Measurements from ENCODE around the gene MYLK2.

The MYLK2 gene

DNA sequence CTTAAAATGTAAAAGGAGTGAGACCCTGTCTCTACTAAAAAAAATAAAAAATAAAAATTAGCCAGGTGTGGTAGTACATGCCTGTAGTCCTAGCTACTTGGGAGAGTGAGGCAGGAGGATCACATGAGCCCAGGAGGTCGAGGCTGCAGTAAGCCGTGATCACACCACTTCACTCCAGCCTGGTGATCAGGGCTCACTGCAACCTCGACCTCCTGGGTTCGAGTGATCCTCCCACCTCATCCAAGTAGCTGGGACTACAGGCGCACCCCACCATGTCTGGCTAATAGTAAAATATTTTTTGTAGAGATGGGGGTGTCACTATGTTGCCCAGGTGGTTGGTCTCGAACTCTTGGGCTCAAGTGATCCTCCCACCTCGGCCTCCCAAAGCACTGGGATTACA lies 34.3 kb downstream of the MYLK2 start:
- no peak for DNase-seq (ENCODE audit: low read depth in 2 of 2)

DNA sequence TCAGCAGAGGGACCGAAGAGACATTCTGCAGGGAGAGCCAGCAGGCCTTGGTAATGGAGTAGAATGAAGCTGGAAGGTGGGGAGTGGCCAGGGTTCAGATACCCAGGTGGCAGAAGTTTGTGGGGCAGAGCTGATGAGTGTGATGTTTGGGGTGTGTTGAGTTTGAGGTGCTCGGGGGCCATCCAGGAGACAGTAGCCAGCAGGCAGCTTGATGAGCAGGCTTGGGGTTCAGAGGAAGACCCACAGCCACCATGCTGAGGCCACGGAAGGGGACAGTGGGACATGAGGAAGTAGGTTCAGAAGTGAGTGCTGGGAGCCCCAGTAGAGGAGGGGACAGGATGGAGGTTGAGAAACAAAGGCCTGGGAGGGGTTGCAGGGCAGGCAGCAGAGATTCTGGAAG lies 37.4 kb downstream of the MYLK2 start:
- no peak for DNase-seq (ENCODE audit: low read depth in 2 of 2)

DNA sequence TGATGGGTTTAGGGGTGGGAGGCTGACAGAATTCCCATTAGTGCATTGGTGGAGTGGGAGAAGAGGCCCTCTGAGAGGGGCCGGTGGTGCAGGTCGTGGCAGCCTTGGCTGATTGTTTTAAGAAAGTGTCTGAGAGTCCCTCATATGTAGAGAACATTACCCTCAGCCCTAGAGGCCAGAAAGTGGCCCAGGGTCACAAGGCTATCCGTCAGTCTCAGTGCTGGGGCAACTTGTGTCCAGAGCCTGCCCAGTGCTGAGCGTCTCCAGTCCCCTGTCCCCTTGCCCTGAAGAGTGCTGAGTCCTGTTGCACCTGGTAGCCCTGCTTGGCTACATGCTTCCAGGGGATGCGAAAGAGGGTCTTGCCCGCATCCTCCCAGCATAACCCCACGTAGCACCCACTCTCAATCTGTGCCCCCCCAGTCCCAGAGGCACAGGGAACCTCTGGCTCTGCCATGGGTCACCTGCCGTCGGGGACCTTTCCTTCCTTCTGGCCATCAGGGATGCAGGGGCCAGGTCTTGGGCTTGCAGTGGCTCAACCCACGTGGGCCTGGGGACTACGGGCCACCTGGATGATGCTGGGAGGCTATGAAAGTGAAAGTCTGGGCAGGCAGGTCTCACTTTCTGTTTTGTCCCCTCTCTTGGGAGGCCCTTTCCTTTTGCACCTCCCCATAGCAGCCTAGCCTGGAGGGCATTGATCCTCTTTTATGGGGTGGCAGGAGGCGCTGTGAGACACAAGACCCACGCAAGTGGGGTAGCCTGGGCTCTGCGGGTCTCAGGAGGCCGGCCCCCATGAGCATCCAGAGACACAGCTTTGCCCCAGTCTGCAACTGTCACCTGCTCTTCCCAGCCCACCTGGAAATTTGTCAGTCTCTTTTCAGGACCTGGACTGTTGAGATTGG lies 39.0 kb downstream of the MYLK2 start:
- no peak for DNase-seq (ENCODE audit: low read depth in 2 of 2)

DNA sequence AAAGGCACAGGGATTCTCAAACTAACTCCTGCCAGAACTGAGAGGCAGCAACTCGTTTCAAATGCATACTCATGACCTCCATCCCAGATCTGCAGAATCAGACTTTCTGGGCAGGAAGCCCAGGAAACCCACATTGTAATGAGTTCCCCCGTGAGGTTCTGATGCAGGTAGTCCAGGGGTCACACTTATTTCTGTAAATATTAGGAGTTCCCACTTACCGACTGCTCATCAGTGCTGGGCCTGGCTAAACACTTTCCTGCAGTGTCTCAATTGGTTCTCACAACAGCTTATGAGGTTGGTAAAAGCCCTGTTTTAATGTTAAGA lies 39.6 kb downstream of the MYLK2 start:
- DNase-seq (ENCODE audit: low read depth in 2 of 2), result no peak

DNA sequence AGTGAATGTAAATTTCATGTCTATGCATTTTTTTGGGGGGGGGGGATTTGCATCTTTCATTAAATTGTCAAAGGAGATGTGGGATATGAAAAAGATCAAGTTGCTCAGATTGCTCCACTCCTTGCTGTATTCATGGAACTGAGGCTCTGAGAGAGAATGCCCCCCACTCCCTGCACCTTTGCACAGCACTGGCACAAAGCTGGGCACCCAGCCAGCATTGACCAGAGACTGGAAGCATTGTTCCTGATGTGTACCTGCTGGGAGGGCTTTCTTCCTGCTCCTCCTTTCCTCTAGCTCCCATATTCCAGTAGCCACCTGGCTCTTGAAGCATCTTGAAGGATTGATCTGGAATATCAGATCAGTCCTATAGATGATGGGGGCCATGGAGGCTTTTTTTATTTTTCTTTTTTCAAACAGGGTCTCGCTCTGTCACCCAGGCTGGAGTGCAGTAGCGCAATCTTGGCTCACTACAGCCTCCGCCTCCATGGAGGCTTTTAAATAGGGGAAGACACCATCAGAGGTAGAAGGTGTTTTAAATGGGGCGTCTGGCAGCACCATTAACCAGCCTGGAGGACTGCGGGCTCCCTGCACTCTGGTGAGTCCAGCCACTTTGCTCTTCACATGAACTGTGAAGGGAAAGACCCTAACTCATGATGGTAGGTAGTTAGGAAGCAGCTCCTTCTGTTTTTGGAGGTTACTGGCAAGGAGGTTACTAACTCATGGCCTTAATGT lies 40.3 kb downstream of the MYLK2 start:
- no peak for DNase-seq (ENCODE audit: low read depth in 2 of 2)

DNA sequence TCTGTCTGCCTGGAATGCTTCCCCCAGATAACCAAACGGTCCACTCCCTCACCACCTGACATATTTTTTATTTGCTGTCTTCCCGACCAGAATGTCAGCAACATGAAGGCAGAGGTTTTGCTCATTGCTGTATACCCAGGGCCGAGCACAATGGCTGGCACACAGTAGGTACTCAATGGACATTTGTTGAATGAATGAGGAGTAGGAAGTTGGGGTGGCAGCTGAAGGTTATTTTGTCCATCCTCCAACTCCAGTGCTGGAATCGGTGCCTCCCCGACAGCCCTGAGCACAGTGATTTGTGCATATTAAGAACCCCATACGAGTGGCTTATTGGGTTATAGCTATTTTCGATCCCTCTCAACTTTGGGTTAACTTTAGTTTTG lies 40.8 kb downstream of the MYLK2 start:
- no peak for DNase-seq (ENCODE audit: low read depth in 2 of 2)

DNA sequence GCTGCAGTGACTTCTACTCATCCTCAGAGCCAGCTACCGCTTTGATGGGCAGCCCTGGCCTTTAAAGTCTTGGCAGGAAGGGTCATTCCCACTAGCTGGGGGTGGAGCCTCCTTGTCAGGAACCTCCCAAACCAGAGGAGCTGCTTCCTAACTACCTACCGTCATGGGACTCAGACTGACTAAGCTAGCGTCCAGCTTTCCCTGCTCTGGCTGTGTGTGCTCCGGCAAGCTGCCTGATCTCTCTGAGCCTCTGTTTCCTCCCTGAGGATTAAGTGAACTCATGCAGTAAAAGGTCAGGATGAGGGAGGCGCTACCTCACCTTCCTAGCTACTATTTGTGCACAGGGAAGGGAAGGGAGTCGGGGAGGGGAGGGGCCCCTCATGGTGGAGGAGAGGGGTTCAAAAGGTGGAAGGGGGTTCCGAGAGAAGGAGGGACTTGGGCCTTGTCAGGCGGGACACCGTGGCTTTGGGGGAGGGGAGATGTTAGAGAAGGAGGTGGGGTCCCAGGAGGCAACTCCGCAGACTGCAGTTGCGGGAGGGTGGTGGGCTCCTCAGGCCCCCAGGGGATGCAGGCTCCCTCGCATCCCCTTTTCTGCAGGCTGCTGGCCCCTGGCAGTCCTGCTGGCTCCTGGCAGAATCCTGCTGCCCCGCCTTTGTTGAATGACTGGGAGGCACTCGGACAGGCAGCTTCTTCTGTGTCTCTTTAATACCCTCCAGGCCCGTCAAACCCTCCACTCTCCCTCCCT lies 41.4 kb downstream of the MYLK2 start:
- DNase-seq (ENCODE audit: low read depth in 2 of 2), result no peak

DNA sequence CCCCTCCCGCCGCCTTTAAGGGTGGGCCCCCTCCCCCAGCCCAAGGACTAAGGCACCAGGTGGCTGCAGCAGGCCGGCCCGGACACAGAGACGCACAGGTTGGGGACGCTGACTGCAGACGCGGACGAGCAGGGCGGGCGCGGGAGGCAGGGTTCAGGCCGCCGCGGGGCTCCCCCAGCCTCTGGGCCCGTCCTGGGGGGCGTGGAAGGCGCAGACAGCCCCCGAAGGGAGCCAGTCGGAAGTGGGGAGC lies 41.9 kb downstream of the MYLK2 start:
- no peak for DNase-seq (ENCODE audit: low read depth in 2 of 2)

DNA sequence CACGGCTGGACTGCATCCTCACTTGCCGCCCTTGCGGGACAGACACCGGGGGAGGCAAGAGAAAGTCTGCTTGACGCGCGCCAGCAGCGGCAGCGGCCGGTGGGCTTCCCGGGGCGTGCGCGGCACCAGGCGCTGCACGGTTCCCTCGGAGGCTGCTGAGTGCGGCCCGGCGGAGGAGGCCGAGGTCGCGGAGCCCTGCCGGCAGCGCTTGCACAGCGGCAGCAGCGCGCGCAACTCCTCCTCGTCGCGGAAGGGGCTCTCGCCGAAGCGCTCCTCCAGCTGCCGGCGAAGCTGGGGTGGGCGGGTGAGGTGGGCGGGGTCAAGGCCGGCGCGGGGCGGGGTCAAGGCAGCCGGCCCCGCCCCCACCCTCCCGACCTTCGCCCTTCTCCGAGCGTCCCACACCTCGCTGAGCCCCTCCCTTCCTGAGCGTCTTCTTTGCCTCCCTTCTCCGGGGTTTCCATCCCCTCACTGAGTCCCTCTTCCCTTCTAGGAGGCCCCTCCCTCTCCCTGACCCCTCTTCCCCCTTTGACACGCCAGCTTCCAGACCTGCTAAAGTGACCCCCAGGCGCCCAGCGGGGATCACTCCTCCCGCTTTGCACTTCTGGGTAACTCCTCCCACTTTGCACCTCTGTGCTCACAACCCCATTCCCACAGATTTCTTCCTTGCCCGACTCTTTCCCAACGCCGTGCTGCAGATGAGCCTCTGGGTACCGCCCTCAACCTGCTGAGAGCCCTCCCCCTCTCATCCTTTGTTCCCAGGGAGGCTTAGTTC lies 42.4 kb downstream of the MYLK2 start:
- DNase-seq (ENCODE audit: low read depth in 2 of 2), result peak; percentile 48 to 61

DNA sequence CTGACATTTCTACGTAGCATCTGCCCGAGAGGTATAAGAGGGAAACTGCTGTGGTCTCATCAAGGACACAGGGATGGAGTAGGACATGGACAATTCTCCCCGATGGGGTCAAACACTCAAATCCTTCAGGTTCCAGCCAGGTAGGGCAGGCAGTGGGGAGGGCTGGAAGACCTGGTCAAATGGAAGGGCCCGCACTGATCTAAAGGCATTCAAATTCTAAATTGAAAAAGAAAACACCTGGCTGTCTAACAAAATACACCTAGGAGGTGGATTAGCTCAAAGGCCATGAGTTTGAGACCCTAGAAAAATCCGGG lies 43.0 kb downstream of the MYLK2 start:
- no peak for DNase-seq (ENCODE audit: low read depth in 2 of 2)

DNA sequence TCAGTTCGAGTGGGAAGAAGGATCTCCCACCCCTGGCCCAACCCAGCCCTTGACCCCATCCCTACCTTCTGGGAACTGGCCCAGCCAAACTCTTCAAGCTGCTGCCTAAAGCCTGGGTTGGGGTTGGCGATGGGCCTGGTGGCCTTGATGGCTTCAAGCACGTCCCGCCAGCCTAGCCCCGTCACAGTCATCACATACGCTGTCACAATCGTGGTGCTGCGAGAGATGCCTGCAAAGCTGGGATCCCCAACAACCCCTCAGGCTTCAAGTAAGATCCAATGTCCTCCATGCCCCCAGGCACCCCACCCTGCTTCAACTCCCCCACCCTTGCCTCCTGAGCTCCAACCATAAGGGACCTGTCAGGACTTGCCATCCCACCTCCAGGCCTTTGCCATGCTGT lies 43.4 kb downstream of the MYLK2 start:
- DNase-seq (ENCODE audit: low read depth in 2 of 2), result no peak

DNA sequence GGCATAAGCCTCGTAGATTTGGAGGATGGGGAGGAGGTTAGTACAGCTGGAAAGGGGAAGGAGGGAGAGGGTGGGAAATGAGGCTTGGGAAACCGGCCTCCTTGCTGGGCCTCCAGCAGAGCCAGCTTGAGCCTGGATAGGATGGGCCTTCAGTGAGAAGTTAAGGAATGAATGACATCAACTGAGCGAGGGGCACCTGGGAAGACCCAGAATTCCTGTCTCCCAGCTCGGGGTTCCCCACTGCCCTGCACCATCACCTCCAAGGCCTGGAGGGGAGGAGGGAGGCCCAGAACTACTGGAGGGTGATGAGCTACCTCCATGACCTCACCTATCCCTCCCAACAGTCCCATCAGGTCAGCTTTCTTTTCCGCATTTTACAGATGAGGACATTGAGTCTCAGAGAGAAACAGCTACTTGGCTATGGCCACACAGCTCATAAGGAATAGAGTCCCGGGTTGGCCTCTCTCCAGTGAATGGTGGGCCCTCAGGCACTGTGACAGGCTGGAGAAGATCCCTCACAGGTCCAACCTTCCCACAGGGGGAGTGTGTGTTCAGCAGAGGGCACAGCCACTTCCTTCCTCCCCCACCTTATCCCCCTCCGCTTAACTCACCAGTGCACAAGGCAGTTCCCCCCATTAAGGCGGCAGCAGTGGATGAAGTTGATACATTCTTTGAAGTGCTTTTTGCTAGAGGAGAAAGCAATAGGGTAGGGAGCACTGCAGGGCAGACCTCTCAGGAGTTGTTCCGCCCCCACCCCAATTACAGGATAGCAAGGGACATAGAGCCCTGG lies 44.3 kb downstream of the MYLK2 start:
- no peak for DNase-seq (ENCODE audit: low read depth in 2 of 2)

DNA sequence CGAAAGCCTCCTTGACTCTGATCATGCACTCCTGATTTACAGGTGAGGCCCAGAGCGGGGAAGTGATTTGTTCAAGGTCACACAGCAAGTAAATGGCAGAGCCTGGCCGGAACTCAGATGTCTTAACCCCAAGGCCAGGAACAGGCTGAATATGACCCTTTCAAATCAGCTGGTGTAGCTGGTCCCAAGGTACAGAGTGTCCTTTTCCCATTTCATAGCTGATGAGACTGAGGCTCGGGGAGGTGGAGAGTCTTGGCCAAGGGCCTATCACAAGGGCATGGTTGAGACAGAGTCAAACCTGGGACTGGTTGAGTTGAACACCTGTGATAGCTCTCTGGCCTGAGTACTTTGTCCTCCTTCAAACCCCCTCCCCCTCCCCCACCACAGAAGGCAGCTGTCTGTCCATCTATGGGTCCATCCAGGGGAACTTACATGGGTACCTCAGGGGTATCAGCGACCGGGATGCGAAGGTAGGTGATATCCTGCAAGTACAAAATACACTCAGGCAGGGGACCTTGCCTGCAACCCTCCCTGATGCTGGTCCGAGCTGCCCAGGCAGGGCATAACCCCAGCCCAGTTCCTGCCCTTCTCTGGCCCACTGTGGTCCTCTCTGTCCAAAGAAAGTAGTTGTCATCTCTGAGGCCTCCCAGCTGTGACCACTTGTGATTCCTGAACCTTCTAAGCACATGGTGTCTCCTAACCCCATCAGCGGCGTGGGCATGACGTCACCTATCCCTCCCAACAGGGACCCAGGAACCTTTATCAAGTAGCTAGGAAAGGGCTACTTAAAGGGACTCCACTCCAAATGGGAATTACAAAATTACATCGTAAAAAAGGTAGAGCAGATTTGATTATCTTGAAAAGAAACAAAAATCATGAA lies 45.6 kb downstream of the MYLK2 start:
- DNase-seq (ENCODE audit: low read depth in 2 of 2), result no peak

DNA sequence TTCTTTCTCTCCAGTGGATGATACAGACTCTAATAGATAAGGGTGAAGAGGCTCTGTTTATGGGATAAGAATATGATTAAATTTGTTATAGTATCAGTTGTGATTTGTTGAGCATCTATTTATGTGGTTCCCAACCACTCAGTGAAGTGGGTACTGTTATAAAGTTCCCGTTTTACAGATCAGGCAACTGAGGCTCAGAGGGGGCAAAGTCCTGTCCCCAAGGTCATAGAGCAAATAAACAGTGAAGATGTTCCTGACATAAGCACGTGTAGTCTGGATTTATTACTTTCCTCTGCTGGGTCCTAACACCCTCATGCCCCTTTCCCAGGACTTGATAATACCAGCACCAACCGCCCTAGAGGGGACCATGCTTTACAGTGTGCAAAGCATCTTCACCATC lies 47.1 kb downstream of the MYLK2 start:
- no peak for DNase-seq (ENCODE audit: low read depth in 2 of 2)

DNA sequence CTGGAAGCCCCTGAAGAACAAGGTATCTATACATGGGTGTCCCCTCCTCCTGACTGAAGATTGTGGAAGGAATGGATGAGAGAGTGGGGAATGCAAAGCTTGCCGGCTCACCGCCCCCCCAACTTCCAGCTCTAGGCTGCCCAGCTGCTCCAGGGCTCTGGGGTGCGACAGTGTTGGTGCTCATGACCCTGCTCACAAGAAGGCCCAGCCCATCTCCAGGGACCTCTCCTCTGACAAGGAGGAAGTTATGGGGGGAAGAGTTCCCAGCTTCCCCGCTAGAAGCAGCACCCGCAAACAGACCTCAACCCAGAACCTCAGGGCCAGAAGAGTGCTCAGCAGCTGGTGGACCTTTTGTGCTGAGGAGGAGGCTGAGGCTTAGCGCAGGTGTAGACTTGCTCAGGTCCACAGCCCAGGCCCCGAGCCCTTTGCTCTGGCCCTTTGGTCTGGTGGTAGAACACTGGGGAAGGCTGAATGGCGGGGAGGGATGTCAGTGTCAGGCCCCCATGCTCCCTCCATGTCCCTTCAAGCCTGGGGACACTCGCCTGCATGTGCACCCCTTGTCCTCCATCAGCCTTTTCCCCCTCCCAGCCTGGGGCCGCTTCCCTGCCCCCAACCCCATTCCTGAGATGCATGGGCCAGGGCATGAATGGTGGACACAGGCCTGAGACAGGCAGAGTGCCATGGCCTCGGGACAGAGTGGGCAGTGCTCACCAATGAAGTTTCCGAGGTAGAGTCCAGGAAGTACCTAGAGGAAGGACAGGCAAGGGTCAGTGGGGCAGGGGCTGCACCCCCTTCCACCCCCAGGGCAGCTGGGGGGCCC lies 49.9 kb downstream of the MYLK2 start:
- no peak for DNase-seq (ENCODE audit: low read depth in 2 of 2)

DNA sequence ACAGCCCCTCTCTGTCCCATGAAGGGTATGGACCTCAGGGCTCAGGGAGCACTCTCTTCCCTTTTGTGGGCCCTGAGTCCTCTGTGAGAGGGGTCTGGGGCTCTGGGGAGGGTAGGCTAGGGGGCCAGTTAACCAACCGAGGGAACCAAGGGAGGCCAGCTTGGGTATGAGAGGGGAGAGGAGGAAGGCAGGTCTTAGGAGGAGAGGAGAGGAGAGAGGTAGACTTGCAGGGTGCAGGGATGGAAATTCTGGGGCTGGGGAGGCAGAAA lies 50.5 kb downstream of the MYLK2 start:
- DNase-seq (ENCODE audit: low read depth in 2 of 2), result no peak

DNA sequence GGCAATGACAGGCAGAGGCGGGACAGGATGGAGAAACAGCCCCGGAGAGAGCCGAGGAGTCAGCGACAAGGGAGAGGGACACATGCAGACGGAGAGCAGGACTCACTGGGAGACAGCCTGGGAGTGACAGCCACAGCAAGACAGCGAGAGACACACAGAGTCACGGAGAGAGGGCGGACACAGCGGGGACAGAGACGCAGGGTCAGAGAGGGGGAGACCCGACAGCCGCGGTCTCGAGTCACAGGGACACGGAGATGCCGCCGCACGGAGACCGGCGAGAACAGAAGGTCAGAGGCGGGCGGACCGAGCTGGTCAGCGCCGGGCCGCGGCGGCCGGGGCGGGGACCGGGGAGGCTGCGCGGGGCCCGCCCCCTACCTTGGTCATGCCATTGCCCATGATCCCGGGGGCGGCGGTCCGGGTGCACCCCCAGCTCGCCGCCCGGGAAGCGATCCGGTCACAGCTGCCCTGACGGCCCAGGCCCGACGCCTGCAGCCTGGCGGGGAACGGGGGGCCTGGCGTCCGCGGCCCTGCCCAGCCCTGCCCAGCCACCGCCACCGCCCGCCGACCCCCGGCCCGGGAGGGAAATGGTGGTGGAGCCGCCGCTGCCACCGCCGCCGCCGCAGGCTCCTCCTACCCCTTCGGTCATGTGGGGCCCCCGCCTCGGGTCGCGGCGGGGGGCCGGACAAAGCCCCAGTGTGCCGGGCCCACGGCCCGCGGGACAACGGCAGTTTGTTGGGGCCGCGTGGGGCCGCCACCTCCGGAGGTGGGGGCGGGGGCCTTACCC lies 51.0 kb downstream of the MYLK2 start, which contains the start of the genes DUSP15 and TTLL9:
Gene DUSP15 (minus strand): TSS at position 586 of the 784 bp plus-strand sequence. CDS start 190 bp downstream, at position 396.
Gene TTLL9 (plus strand): TSS at position 693 of the 784 bp plus-strand sequence. CDS start 493 bp downstream, outside the sequence.
- no peak for DNase-seq (ENCODE audit: low read depth in 2 of 2)

DNA sequence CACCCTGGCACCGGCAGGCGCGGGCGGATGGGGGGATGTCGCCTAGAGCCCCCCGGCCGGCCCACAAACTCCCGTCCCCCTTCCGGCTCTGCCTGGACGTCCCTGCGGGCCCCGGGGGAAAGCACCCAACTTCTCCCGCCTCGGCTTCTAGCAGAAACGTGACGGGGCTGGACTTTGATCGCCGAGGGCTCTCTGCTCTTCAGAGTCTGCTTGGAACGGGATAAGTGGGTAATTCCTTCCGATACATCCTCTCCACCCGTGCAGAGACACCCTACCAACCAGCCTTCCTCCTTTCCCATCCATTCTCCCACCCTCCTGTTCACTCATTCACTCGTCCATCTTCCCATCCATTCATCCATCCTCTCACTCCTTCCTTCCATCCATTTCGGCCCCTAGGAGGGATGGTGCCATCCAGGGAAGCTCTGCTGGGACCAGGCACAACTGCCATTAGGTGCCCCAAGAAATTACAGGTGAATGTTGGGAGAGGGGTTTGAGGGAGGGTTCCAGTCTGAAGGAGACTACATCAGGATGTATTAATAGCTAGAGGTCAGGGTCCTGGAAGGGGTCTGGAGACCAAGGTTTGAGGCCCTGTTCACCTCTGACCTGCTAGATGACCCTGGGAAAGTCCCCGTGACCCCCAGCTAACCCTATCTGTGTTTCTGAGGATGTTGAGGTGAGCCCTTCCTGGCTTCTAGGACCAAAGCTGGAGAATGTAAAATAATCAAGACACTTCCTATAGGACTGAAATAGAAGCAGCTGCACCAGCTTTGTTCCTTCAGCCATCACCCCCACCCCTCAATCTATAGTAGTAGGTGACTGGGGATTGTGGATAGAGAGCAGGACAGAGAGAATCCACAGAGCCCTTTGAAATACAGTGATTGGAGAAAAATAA lies 51.8 kb downstream of the MYLK2 start:
- no peak for DNase-seq (ENCODE audit: low read depth in 2 of 2)

Data from stimulated activated CD4-positive, alpha-beta T cell treated with anti-CD3 and anti-CD28 coated beads, Interleukin-1b, Interleukin-23, amount 100 ng/mL, for 4 hours (primary cell).